HepG2 (cell line): Measurements from ENCODE around the gene WDHD1. TPM values are rescaled to one million over a fixed set of nuclear protein-coding genes. Genes with fewer than 3 reads are reported as not detected.
A peak's percentile ranks its signal among the peaks of the same experiment; 100 is the strongest.

Experiments used
- AGO1 ChIP-seq: fragments of 200-400 bp; formaldehyde crosslinking; IDR thresholded peaks from 2 replicates; pipeline ENCODE4 v1.6.1; 2017; ENCODE audit warnings: mild to moderate bottlenecking, low read depth, low read length, moderate library complexity; ENCODE audit not compliant: poor library complexity, severe bottlenecking
- BHLHE40 ChIP-seq: IDR thresholded peaks from 2 replicates; pipeline ENCODE4 v1.6.1; 2011; ENCODE audit warnings: low read length, improper control_type of control experiment
- EED ChIP-seq: sonication (generic); formaldehyde crosslinking; IDR thresholded peaks from 2 replicates; pipeline ENCODE4 v1.5.0; 2020; ENCODE audit warnings: mild to moderate bottlenecking, missing genetic modification reagents
- ELF3 ChIP-seq: IDR thresholded peaks from 2 replicates; pipeline ENCODE4 v1.6.1; 2016; ENCODE audit warnings: missing genetic modification reagents, missing compliant biosample characterization
- KLF16 ChIP-seq, 2 experiments: sonication (generic) in 1 of 2; formaldehyde crosslinking in 1 of 2; IDR thresholded peaks; 2 replicates each; pipeline versions ENCODE4 v1.6.1 to v1.8.0; 2016 to 2023; ENCODE audit warnings: missing genetic modification reagents in 2 of 2, missing compliant biosample characterization in 1 of 2
- MEIS2 ChIP-seq: sonication (generic); formaldehyde crosslinking; IDR thresholded peaks from 2 replicates; pipeline ENCODE4 v1.9.0; 2021; ENCODE audit warnings: mild to moderate bottlenecking, missing genetic modification reagents
- STAT5B ChIP-seq: sonication (generic); formaldehyde crosslinking; IDR thresholded peaks from 2 replicates; pipeline ENCODE4 v1.4.0; 2020; ENCODE audit warnings: missing genetic modification reagents
- SYNCRIP ChIP-seq: fragments of 200-400 bp; formaldehyde crosslinking; IDR thresholded peaks from 2 replicates; pipeline ENCODE4 v1.6.1; 2018; ENCODE audit warnings: mild to moderate bottlenecking, low read depth, low read length; ENCODE audit not compliant: insufficient read depth
- TAF15 ChIP-seq: fragments of 200-400 bp; formaldehyde crosslinking; IDR thresholded peaks from one replicate; pipeline ENCODE4 v1.6.1; 2018; ENCODE audit warnings: mild to moderate bottlenecking, low read depth, low read length; ENCODE audit not compliant: poor library complexity, severe bottlenecking
- ZFP90 ChIP-seq: sonication (generic); formaldehyde crosslinking; IDR thresholded peaks from 2 replicates; pipeline ENCODE4 v1.8.0; 2022; ENCODE audit warnings: missing genetic modification reagents, mild to moderate bottlenecking, inconsistent platforms, borderline replicate concordance
- ZNF556 ChIP-seq: sonication (generic); formaldehyde crosslinking; IDR thresholded peaks from 2 replicates; pipeline ENCODE4 v1.4.0; 2020; ENCODE audit warnings: mild to moderate bottlenecking, missing genetic modification reagents, borderline replicate concordance
- ZNF746 ChIP-seq: sonication (generic); formaldehyde crosslinking; IDR thresholded peaks from 2 replicates; pipeline ENCODE4 v1.8.0; 2022; ENCODE audit warnings: mild to moderate bottlenecking, missing genetic modification reagents
- ZSCAN20 ChIP-seq: sonication (generic); formaldehyde crosslinking; IDR thresholded peaks from 2 replicates; pipeline ENCODE4 v1.4.0; 2020; ENCODE audit warnings: missing genetic modification reagents, mild to moderate bottlenecking, borderline replicate concordance
- polyA plus RNA-seq, 8 experiments: library from polyadenylated mRNA; depleted of rRNA in 3 of 8; stranded (reverse) in 7 of 8; unstranded in 1 of 8; fragments of >200 nt; fragmentation: Illumina TruSeq in 4 of 8; extraction: Trizol in 4 of 8; gene quantifications; 2 replicates each; pipeline versions ENCODE4 v1.2.1 to v1.2.3, GENCODE V29; 2011 to 2016; ENCODE audit warnings: low read depth in 4 of 8, missing spikeins in 1 of 8, mixed read lengths in 1 of 8; ENCODE audit not compliant: insufficient read depth in 1 of 8
- total RNA-seq, 5 experiments: library from RNA; depleted of rRNA; stranded (reverse); fragments of >200 nt; fragmentation: Illumina TruSeq; extraction: Trizol; gene quantifications; 2 replicates each; pipeline ENCODE4 v1.2.3, GENCODE V29; 2016; ENCODE audit warnings: low read depth in 1 of 5
- TF ChIP-seq, protein P1 (sequence below): sonication (generic); formaldehyde crosslinking; IDR thresholded peaks from 2 replicates; pipeline ENCODE4 v1.4.0; 2020; ENCODE audit warnings: missing genetic modification reagents
- TF ChIP-seq, protein P2 (sequence below): sonication (generic); formaldehyde crosslinking; conservative IDR thresholded peaks from 2 replicates; pipeline ENCODE4 v1.4.0; 2020; ENCODE audit warnings: missing genetic modification reagents
- TF ChIP-seq, protein P3 (sequence below): sonication (generic); formaldehyde crosslinking; IDR thresholded peaks from 2 replicates; pipeline ENCODE4 v1.4.0; 2020; ENCODE audit warnings: missing genetic modification reagents
- TF ChIP-seq, protein P4 (sequence below): sonication (generic); formaldehyde crosslinking; IDR thresholded peaks from 2 replicates; pipeline ENCODE4 v1.5.0; 2020; ENCODE audit warnings: missing genetic modification reagents, mild to moderate bottlenecking, borderline replicate concordance

The WDHD1 gene
- total and polyA plus RNA-seq, 2 of the 13 experiments (the other 11 are each of a cell fraction or from before 2014, with no cell fraction given) = 5.5 to 27.5 TPM

DNA sequence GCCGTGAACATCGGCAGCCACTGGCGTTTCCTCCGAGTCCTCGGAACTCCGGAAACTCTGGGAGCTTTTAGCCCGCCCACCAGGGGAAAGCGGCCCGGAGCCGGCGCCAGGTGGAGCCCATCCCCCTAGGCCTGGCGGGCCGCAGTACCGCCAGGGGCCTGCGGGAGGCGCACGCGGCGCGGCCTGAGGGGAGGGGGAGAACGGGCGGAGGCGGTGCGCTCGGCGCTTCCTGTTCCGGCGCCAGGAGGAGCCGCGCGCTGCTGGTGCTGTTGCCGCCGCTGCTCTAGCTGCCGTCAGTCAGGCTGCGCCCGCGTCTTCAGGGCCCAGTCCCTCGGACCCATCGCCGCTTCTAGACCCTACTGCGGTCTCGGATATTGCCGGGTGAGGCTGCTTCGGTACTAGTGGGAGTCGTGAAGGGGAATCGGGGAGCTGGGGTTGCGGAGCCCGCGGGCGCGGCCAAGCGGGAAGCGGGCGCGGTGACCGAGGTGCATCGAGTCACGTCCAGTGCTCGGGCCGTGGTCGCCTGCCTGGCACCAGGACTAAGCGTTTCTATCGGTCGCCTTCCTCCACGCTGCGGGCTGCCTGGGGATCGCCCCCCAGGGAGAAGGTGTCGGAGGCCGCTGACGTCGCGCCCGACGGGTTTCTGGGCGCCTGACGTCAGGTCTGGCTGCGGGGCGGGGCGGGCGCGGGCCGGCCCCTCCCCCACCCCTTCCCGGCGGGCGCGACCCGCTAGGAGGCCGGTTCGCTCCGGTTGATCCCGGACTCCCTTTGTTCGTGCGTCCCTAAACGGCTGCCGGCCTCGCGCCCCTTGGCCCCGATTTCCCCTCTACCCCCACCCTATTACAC is 24.7 kb upstream of the WDHD1 start, which contains the start of gene MAPK1IP1L (continued):
- TF ChIP-seq, protein P1, sequence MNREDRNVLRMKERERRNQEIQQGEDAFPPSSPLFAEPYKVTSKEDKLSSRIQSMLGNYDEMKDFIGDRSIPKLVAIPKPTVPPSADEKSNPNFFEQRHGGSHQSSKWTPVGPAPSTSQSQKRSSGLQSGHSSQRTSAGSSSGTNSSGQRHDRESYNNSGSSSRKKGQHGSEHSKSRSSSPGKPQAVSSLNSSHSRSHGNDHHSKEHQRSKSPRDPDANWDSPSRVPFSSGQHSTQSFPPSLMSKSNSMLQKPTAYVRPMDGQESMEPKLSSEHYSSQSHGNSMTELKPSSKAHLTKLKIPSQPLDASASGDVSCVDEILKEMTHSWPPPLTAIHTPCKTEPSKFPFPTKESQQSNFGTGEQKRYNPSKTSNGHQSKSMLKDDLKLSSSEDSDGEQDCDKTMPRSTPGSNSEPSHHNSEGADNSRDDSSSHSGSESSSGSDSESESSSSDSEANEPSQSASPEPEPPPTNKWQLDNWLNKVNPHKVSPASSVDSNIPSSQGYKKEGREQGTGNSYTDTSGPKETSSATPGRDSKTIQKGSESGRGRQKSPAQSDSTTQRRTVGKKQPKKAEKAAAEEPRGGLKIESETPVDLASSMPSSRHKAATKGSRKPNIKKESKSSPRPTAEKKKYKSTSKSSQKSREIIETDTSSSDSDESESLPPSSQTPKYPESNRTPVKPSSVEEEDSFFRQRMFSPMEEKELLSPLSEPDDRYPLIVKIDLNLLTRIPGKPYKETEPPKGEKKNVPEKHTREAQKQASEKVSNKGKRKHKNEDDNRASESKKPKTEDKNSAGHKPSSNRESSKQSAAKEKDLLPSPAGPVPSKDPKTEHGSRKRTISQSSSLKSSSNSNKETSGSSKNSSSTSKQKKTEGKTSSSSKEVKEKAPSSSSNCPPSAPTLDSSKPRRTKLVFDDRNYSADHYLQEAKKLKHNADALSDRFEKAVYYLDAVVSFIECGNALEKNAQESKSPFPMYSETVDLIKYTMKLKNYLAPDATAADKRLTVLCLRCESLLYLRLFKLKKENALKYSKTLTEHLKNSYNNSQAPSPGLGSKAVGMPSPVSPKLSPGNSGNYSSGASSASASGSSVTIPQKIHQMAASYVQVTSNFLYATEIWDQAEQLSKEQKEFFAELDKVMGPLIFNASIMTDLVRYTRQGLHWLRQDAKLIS (CRISPR knock-in tag) = peak; percentile 70; the same call in 1 of the 2 replicates
- TF ChIP-seq, protein P2, sequence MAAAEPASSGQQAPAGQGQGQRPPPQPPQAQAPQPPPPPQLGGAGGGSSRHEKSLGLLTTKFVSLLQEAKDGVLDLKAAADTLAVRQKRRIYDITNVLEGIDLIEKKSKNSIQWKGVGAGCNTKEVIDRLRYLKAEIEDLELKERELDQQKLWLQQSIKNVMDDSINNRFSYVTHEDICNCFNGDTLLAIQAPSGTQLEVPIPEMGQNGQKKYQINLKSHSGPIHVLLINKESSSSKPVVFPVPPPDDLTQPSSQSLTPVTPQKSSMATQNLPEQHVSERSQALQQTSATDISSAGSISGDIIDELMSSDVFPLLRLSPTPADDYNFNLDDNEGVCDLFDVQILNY (CRISPR knock-in tag) = no peak; the same call in none of the 2 replicates
- TF ChIP-seq BHLHE40 = 0 out of 2 replicates have a peak, but pooled peaks have one; percentile 4
- no peak for TF ChIP-seq SYNCRIP
- TF ChIP-seq, protein P3, sequence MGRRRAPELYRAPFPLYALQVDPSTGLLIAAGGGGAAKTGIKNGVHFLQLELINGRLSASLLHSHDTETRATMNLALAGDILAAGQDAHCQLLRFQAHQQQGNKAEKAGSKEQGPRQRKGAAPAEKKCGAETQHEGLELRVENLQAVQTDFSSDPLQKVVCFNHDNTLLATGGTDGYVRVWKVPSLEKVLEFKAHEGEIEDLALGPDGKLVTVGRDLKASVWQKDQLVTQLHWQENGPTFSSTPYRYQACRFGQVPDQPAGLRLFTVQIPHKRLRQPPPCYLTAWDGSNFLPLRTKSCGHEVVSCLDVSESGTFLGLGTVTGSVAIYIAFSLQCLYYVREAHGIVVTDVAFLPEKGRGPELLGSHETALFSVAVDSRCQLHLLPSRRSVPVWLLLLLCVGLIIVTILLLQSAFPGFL (CRISPR knock-in tag) = no peak
- no peak for TF ChIP-seq ZSCAN20 (CRISPR knock-in tag)
- TF ChIP-seq AGO1 = no peak
- TF ChIP-seq MEIS2 (CRISPR knock-in tag) = peak; percentile 8
- no peak for TF ChIP-seq STAT5B (CRISPR knock-in tag)
- TF ChIP-seq ZNF746 = peak; percentile 71
- TF ChIP-seq ZNF556 (CRISPR knock-in tag) = peak; percentile 95
- TF ChIP-seq EED = peak; percentile 73; the same call in 1 of the 2 replicates
- no peak; the same call in 1 of the 2 replicates for TF ChIP-seq ZFP90 (CRISPR knock-in tag)
- TF ChIP-seq KLF16 (CRISPR knock-in tag; IDR thresholded peaks at IDR 0.05) = peak in 1 of 2 experiments; percentile 83; a peak in 2 of 4 replicates
- no peak for TF ChIP-seq TAF15
- TF ChIP-seq, protein P4, sequence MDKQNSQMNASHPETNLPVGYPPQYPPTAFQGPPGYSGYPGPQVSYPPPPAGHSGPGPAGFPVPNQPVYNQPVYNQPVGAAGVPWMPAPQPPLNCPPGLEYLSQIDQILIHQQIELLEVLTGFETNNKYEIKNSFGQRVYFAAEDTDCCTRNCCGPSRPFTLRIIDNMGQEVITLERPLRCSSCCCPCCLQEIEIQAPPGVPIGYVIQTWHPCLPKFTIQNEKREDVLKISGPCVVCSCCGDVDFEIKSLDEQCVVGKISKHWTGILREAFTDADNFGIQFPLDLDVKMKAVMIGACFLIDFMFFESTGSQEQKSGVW (CRISPR knock-in tag) = 0 out of 2 replicates have a peak, but pooled peaks have one; percentile 30
- peak; percentile 91 for TF ChIP-seq ELF3 (CRISPR knock-in tag)
